Activated naive CD4-positive, alpha-beta T cell treated with anti-CD3 and anti-CD28 coated beads, Interleukin-2, amount 50 U/mL, for 16 hours (primary cell): ENCODE measurements around the gene DDX31.

Experiments used
- DNase-seq: peaks from one replicate; pipeline ENCODE4 v3.0.0-alpha.2; 2020

DDX31 gene

GRCh38 chr9:132672413-132672690 is 2.6 kb upstream of the DDX31 start:
- no peak for DNase-seq

- no peak for DNase-seq
Measured at GRCh38 chr9:132671620-132672412, 2.0 kb upstream of the DDX31 start.

GRCh38 chr9:132670457-132671391 is 941 bp upstream of the DDX31 start, which contains the start of gene GTF3C4:
Gene GTF3C4, plus strand, starts transcription at chr9:132670464. Its CDS starts 135 bp downstream, at chr9:132670599.
- DNase-seq = peak; percentile 45

- no peak for DNase-seq
Measured at GRCh38 chr9:132669319-132669697, 475 bp downstream of the DDX31 start.

- DNase-seq = no peak
Measured at GRCh38 chr9:132663851-132664250, 5.9 kb downstream of the DDX31 start.

GRCh38 chr9:132663117-132663516 is 6.7 kb downstream of the DDX31 start:
- no peak for DNase-seq

- DNase-seq = no peak
Measured at GRCh38 chr9:132662152-132662945, 7.4 kb downstream of the DDX31 start.

GRCh38 chr9:132656299-132656698 is 13.5 kb downstream of the DDX31 start:
- DNase-seq = no peak

GRCh38 chr9:132651259-132651658 is 18.5 kb downstream of the DDX31 start:
- no peak for DNase-seq

- DNase-seq = no peak
Measured at GRCh38 chr9:132648685-132649084, 21.1 kb downstream of the DDX31 start.

- DNase-seq = no peak
Measured at GRCh38 chr9:132648283-132648682, 21.5 kb downstream of the DDX31 start.

- DNase-seq = no peak
Measured at GRCh38 chr9:132647806-132648205, 22.0 kb downstream of the DDX31 start.

GRCh38 chr9:132647355-132647754 is 22.4 kb downstream of the DDX31 start:
- DNase-seq = no peak

GRCh38 chr9:132646726-132647125 is 23.1 kb downstream of the DDX31 start:
- no peak for DNase-seq

GRCh38 chr9:132645711-132646110 is 24.1 kb downstream of the DDX31 start:
- DNase-seq = no peak

GRCh38 chr9:132645306-132645705 is 24.5 kb downstream of the DDX31 start:
- no peak for DNase-seq

GRCh38 chr9:132644251-132644650 is 25.5 kb downstream of the DDX31 start:
- DNase-seq = no peak

- DNase-seq = no peak
Measured at GRCh38 chr9:132641216-132641615, 28.6 kb downstream of the DDX31 start.

- no peak for DNase-seq
Measured at GRCh38 chr9:132639322-132639721, 30.5 kb downstream of the DDX31 start.

GRCh38 chr9:132638240-132638639 is 31.5 kb downstream of the DDX31 start:
- no peak for DNase-seq

GRCh38 chr9:132637801-132638200 is 32.0 kb downstream of the DDX31 start:
- DNase-seq = no peak

- DNase-seq = no peak
Measured at GRCh38 chr9:132637351-132637750, 32.4 kb downstream of the DDX31 start.

- no peak for DNase-seq
Measured at GRCh38 chr9:132634327-132634726, 35.5 kb downstream of the DDX31 start.
